ENCODE results near the gene OR10A5. TPM values are rescaled to one million over a fixed set of nuclear protein-coding genes. Genes with fewer than 3 reads are reported as not detected.
A peak's percentile ranks its signal among the peaks of the same experiment; 100 is the strongest.
"Not testable (repeated sequence)": the region's sequence is repeated elsewhere in the genome, so short reads cannot be mapped to it uniquely, and the experiment has no call there.

OR10A5 gene
- polyA plus RNA-seq (ENCODE audit: insufficient read depth in 1 of 5, insufficient read length in 5 of 5, low replicate concordance in 1 of 5), result not detected
- long read RNA-seq, donor 1, result 0 reads
- long read RNA-seq, donor 2, result 0 reads
- long read RNA-seq, donor 3, result 0 reads
- long read RNA-seq, donor 4, result 0 reads
- long read RNA-seq, donor 5, result 0 reads
- long read RNA-seq, donor 6, result 0 reads
- long read RNA-seq, donor 7, result 0 reads
- long read RNA-seq, donor 8, result 0 reads

GRCh38 chr11:6845383-6845782 lies at the start of gene OR10A5:
Gene OR10A5 (plus strand): TSS chr11:6845683. CDS start chr11:6845683, 0 bp downstream.
- DNase-seq, result no peak

- DNase-seq, result no peak
Observed at GRCh38 chr11:6799402-6799801, 46.1 kb upstream of the OR10A5 start, which contains the start of gene OR6A2. Gene OR6A2 (minus strand): TSS chr11:6799689. CDS start chr11:6795708, 3,981 bp downstream.

GRCh38 chr11:6801075-6801474 lies 44.4 kb upstream of the OR10A5 start:
- not testable (repeated sequence) for DNase-seq

GRCh38 chr11:6812390-6813005 lies 33.0 kb upstream of the OR10A5 start:
- DNase-seq, result peak; percentile 2 to 5

- no peak for DNase-seq
Observed at GRCh38 chr11:6813656-6814055, 31.8 kb upstream of the OR10A5 start.

GRCh38 chr11:6817694-6818093 lies 27.8 kb upstream of the OR10A5 start:
- no peak for DNase-seq

- no peak for DNase-seq
Observed at GRCh38 chr11:6818967-6819366, 26.5 kb upstream of the OR10A5 start.

- no peak for DNase-seq
Observed at GRCh38 chr11:6824136-6824823, 21.2 kb upstream of the OR10A5 start.

GRCh38 chr11:6825231-6825744 lies 20.2 kb upstream of the OR10A5 start:
- DNase-seq, result no peak

- DNase-seq, result no peak
Observed at GRCh38 chr11:6828103-6828502, 17.4 kb upstream of the OR10A5 start.

- no peak for DNase-seq
Observed at GRCh38 chr11:6833356-6833755, 12.1 kb upstream of the OR10A5 start.

- no peak for DNase-seq
Observed at GRCh38 chr11:6834021-6834420, 11.5 kb upstream of the OR10A5 start.

- no peak for DNase-seq
Observed at GRCh38 chr11:6841694-6842093, 3.8 kb upstream of the OR10A5 start.

- DNase-seq, result no peak
Observed at GRCh38 chr11:6843670-6844069, 1.8 kb upstream of the OR10A5 start.

- no peak for DNase-seq
Observed at GRCh38 chr11:6844356-6844755, 1.1 kb upstream of the OR10A5 start.

- no peak for DNase-seq
Observed at GRCh38 chr11:6850526-6850925, 5.0 kb downstream of the OR10A5 start.

- DNase-seq, result not testable (repeated sequence)
Observed at GRCh38 chr11:6854801-6855200, 9.3 kb downstream of the OR10A5 start.

- DNase-seq, result no peak
Observed at GRCh38 chr11:6855971-6856541, 10.6 kb downstream of the OR10A5 start.

GRCh38 chr11:6856871-6857270 lies 11.4 kb downstream of the OR10A5 start:
- DNase-seq, result no peak

GRCh38 chr11:6862961-6863360 lies 17.5 kb downstream of the OR10A5 start, which contains the start of gene OR10A2:
Gene OR10A2 (plus strand): TSS chr11:6863057. CDS start chr11:6869755, 6,698 bp downstream.
- no peak for DNase-seq

- no peak for DNase-seq
Observed at GRCh38 chr11:6864438-6864837, 19.0 kb downstream of the OR10A5 start.

- DNase-seq, result no peak
Observed at GRCh38 chr11:6871278-6871677, 25.8 kb downstream of the OR10A5 start.

Measured in right lung (tissue), 10 donors.